HG03064 (cell line): ENCODE measurements around the gene CHPF2.

Experiments
- ATAC-seq: cut with Tn5 transposase; IDR thresholded peaks from one replicate; pipeline ENCODE4 v1.9.1; 2021; ENCODE audit warnings: low read depth; ENCODE audit not compliant: unreplicated experiment

CHPF2 gene

DNA sequence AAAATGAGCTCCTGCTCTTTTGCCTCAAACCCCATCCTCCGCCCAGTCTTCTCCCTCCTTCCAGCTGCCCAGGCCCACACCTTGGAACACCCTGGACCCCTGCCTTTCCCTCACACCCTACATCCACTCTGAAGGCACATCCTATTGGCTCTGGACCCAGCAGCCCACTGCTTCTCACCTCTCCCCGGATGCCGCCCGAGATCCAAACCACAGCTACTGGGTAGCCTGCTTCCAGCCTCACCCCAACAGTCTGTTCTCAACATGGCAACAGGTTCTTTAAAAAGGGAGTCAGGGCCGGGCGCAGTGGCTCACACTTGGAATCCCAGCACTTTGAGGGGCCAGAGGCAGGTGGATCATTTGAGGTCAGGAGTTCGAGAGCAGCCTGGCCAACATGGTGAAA lies 25.7 kb downstream of the CHPF2 start:
- ATAC-seq: no peak

DNA sequence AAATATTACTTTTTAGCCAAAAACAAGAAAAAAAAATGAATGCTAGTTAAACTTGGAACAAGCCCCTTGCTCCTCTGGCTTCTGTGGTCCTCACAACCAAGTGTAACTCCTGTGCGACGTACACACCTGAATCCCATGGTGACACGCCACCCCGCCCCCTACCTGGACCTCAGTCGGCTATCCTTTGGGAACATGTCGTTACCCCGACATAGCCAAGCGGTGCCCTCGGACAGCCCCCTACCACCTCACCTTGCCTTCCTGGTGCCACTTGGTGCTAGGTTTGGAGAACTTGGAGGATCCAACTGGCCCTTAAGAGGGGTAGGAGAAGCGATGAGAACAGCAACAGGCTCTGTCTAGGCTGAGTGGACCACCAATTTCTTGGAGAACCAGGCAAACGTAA lies 28.2 kb downstream of the CHPF2 start:
- no peak for ATAC-seq

DNA sequence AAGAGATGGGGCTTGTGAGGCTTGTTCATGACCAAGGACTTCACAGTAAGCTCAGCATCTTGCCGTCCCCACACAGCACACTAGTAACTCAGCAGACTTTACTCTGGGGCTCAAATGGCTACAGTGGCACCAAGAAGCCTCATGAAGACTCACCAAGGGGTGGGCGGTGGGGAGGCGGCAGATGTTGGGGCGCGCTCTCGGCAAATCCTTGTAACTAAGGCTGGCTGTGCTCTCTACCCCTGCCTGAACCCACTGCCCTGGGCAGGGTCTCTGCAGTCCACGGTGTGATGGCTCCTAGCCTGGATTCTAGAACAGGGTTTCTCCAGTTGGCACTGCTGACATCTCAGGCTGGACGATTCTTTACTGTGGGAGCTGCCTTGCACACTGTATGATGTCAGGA lies 28.6 kb downstream of the CHPF2 start:
- no peak for ATAC-seq

DNA sequence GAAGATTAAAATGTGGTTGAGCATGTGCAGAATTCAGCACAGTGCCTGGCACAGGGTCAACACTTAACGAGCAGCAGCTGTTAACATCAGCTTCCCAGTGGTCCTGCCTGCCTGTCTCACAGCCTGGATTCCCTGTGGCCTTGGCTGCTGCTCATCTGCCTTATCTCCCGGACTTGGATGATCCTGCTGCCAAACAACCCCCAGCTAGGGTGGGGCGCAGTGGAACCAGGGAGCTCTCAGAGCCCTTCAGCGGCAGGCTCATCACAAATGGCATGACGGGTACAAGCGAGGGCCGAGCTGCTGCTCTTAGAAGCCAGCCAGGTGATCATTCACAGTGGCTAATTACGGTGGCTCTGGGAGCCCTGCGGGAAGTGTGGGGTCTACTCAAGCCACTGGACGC lies 29.2 kb downstream of the CHPF2 start:
- ATAC-seq: no peak

DNA sequence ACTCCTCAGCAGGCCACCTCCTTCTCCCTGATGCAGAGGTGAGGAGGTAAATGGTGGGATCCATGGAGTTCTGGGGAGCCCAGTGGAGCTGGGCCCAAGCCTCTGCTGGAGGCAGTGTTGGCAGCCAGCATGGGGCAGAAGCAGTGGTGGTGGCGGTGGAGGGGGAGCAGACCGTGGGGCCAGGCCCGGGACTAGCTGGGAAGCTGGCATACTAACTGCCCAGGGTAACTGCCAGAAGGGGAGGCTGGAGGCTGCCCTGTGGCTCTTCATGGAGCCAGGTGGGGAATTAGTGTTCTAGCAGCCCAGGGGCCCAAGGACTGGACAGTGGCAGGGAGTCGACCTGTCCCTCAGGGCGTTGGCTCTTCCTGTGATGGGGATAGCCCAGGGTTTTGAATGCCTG lies 32.3 kb downstream of the CHPF2 start:
- ATAC-seq: no peak

DNA sequence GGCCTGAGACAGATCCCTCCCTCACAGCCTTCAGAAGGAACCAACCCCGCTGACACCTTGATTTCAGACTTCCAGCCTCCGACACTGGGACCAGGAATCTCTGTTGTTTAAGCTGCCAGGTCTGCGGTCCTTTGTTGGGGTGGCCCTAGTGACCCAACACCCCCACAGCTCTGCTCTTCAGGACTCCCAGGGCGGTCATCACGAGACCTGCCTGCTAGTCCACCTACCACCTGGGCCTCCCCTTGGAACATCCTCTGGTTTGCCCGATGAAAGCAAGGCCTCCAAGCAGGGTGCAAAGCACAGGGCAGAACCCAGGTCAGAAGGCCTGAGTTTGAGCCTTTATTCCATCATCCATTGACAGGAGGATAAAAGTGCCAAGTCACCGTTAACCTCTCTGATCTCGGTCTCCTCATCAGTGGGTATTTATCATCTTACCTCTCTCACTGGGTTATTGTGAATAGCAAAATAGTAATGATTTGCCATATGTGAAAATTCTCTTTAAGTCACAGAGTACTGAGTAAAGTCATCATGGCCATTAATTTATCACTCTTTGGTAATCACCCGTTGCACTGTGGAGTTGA lies 33.2 kb downstream of the CHPF2 start:
- ATAC-seq: no peak

DNA sequence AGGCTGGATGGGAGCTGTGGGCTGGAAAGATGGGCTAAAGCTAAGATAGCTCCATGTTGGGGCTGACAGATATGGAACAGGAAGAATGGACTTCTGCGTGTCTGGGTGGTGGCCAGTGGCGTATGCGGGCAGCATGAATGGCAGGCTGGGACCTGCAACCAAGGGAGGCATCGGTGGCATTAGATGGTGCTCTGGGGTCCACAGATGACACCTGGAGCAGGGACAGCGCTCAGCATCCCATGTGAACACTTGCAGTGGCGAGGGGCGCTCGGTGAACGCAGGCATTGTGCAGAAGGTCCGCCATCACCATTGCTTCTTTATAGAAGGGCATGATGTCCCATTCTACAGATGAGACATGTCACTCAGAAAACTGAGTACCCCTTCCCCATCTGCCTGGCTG lies 37.2 kb downstream of the CHPF2 start:
- no peak for ATAC-seq

DNA sequence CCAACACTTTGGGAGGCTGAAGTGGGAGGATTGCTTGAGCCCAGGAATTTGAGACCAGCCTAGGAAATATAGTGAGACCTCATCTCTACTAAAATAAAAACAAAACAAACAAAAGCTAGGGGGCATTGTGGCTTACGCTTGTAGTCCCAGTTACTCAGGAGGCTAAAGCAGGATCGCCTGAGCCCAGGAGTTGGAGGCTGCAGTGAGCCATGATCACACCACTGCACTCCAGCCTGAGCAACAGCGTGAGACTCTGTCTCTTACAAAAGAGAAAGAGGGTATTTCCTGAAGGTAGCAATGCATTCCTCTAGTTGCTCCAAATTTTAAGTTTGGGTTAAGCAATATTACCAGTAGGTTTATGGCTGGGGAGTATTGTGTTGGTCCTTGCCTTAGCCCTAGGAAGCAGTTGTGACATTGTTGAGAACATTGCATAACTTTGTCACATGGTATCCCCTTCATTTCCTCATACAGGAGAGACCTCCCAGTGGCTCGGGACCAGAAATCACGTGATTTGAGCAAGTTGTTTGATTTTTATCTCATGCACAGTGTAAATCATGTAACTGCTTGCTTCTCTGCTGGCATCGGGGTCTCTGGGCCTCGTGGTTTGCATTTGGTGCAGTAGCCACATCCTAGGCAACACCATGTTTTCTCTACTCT lies 39.5 kb downstream of the CHPF2 start:
- ATAC-seq: no peak

DNA sequence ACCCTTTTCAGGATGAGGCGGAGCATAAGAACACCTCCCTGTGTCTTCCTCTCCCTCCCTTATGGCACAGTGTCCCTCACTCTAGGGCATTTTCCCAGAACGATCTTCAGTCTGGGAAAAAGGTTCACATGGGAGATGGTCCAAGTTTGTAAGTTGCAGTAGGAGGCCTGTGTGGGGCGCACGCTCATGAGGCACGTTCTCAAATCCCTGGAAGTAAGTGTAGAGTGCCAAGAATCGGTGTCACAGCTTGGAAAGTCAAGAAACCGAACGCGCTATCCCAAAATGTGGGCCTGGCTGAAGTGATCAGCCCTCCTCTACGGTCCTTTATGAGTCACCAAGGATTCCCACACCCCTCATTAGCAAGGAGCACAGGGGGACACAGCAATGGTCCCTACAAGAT lies 40.1 kb downstream of the CHPF2 start:
- ATAC-seq: no peak

DNA sequence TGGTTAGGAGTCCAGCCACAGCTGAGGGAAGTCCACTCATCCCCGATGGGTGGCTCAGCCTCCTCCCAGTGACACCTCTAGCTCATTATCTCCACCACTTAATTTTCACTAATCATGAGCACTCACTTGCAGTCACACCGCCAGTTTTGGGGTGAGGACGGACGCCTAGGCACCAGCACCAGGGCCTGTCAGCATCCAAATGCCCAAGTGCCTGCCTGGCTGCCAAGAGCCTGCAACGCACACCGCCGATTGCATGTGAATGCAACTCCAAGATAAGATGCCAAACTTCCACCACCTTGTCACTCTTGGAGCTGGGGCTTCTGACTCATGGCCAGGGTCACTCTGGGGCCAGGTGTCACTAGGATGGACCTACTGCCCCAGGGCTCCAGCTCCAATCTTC lies 40.6 kb downstream of the CHPF2 start:
- no peak for ATAC-seq

DNA sequence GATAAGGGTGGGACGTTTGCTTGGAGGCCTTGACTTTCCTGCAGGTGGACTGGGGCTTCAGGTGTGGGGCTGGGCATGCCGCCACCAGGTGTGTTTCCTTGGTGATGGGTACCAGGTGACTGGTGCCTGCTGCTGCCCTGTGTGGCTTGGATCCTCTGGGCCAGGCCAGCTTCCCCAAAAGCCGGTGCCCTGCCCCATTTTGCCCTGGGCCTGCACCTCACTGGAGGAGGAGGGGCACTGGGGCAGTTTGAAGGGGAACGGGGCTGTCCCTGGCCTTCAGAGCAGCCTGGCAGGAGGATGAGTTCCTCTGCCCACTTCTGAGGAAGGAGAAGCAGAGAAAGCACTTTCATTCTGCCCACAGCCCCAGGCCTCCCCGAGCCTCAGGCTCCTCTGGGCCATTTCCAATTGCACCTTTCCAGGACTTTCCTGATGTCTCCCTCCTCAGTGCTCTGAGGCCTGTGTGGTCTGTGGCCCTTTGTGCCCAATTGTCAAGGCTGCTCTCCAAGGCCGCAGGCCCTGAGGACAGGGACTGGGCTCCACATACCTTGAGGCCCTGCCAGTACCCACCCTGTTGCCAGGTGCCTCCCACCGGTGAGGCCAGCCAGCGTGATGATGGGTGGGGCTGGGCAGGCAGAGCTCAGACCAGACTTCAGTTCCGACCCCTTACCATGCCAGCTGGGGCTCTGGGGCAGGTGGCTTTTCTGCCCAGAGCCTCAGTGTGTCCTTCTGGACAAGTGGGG lies 41.5 kb downstream of the CHPF2 start:
- no peak for ATAC-seq

DNA sequence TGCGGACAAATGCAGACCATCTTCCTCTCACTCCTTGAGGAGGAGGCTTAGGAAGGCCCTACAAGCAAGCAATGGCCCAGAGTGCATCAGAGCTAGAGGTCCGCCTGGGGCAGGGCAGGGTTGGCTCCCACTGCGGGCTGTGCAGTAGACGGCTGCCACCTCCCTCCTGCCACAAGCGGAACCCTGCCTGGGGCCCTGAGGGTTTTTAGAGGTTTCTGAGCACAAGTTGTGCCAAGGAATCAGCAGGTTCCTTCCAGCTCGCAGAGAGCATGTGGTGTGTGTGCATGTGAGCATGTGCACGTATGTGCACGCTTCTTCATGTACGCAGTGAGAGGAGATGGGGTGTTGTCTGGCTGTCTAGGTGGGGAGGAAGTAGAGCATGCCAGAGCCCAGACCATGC lies 42.1 kb downstream of the CHPF2 start:
- ATAC-seq: no peak

DNA sequence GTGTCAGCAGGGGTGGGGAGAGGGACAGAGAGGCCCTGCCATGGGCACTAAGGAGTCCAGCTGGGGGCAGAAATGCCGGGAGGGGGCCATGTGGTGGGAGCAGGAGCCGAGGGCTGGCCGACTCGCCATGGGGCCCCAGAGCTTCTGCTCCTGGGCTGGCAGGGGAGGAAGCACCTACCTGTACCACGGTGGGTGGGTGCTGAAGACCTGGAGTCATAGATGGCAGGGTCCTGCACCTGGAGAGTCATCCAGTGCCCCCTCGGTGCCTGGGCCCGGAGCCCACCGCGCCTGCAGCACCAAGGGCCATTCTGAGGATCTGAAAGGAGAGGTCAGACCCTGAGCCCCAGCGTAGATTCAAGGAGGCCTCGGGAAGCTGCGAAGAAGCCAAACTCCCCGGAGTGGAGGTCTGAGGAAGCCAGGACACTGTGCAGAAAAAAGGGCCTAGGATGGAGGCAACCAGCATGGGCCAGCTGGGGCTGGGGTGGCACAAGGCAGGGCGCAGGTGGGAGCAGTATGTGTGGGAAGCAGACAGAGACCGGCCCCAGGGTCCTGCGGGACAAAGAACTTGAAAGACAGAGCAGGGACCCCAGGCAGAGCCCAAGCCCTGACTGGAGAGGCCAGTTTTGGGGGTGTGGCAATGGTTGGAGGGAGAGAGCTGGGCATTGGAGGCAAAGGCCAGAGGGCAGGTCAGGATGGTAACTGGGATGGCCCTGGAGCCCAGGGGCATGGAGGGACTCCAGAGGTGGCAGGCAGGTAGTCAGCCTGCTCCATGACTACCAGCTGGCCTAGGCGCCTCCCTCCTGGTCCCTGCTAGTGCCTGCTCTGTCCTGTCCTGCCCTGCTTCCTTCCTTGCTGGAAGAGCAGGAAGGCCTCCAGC lies 42.9 kb downstream of the CHPF2 start:
- ATAC-seq: no peak

DNA sequence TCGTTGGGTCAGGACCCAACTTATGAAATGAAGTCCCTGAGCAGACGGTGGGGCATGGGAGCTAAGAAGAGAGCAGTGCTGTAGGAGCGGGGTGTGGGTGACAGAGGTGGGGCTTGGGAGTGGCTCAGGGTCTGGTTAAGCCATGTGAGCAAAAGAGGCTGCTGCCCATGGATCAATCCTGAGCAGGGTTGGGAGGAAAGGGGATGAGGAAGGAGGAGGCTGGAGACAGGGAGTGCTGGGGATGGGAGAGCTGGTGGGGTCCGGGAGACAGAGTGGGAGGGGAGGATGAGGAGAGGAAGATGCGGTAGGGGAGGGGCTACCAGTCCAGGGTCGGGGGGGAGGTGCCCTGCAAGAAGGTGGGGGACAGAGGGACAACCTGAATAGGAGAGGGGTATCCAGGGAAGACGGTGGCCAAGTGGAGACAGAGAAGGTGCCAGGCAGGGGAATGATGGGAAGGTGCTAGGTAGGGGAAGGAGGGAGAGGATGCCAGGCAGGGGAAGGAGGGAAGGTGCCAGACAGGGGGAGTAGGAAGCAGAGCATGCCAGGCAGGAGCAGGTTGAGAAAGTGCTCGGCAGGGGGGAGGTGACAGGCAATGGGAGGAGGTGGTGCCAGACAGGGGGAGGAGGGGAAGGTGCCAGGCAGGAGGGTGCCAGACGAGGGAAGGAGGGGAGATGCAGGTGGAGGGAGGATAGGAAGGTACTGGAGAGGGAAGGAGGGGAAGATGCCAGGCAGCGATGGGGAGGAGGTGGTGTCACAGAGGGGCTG lies 43.7 kb downstream of the CHPF2 start:
- no peak for ATAC-seq

DNA sequence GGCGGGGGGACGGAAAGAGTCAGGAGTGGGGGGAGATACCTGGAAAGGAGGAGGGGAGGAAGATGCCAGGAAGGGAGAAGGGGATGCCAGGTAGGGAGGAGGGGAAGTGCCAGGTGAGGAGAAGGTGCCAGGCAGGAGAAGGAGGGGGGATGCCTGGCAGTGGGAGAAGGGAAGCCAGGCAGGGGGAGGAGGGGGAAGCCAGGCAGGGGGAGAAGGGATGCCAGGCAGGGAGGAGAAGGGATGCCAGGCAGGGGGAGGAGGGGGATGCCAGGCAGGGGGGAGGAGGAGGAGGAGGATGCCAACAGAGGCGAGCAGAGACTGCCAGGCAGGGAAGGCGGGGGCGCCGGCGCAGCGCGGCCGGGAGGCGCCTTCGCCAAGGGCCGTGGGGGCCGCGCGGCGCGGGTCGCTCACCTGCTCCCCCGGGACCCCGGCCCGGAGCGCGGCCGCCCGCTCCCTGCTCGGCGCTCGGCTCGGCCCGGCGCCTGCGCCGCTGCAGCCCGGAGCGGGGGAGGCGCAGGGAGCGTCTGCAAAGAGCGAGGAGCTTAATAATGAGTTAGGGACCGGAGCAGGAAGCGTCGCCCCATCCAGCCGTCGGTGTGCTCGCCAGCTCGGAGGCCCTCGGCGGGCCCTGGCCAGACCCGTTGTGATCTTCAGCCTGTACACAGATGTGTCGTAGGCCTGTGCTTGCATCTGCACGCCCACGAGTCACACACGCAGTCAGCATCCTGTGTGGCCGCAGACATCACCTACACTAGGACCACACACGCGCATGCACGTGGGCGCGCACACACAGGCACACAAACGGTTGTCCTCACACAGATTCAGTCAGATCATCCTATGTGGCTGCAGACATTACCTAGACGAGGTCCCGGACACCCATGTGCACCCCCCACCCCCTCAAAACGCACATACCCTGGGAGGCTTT lies 44.6 kb downstream of the CHPF2 start:
- no peak for ATAC-seq

DNA sequence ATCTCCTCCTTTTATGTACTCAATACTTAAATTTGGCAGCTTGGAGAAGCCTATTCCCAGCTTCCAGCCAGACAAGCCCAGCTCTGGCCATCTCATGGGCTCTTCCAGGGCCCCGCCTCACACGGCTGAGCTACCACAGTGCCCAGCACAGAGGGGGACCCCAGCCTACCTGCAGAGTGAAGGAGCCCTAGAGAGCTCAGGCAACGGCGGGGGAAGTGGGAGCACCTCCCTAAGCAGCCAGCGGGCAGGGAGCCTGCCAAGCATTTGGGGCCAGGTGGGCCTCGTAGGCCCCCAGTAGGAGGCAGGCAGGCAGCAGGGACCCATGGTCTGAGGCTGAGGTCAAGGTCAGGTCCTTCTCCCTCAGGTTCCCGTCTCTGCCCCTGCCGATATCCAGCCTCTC lies 45.3 kb downstream of the CHPF2 start:
- ATAC-seq: no peak

DNA sequence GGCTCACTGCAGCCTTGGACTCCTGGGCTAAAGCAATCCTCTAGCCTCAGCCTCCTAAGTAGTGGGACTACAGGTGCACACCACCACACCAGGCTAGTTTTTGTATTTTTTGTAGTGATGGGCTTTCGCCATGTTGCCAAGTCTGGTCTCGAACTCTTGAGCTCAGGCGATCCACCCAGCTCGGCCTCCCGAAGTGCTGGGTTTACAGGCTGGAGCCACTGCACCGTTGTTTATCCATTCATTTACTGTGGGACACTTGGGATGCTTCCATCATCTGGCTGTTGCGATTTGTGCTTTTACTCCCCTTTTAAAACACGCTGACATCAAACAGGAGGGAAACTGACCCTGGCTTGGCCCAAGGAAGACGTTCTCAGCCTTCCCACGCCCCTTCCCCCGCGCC lies 46.7 kb downstream of the CHPF2 start:
- no peak for ATAC-seq

DNA sequence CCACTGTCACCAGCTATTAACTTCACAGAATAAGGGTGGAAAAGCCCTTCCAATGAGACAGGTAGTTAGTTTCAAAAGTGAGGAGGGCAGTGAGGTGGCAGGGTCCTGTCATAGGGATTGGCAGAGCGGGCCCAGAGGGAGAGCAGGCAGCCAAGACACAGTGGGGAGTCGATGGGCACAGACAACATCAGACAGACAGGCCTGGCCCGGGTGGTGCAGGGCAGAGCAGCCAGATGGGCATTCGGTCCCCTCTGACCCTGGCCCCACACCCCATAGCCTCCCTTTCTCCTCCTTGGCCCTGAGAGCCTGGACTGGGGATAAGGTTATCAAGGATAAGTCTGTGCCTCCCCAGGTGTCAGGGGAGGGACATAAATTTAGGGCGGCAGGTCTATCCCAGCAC lies 47.6 kb downstream of the CHPF2 start:
- no peak for ATAC-seq

DNA sequence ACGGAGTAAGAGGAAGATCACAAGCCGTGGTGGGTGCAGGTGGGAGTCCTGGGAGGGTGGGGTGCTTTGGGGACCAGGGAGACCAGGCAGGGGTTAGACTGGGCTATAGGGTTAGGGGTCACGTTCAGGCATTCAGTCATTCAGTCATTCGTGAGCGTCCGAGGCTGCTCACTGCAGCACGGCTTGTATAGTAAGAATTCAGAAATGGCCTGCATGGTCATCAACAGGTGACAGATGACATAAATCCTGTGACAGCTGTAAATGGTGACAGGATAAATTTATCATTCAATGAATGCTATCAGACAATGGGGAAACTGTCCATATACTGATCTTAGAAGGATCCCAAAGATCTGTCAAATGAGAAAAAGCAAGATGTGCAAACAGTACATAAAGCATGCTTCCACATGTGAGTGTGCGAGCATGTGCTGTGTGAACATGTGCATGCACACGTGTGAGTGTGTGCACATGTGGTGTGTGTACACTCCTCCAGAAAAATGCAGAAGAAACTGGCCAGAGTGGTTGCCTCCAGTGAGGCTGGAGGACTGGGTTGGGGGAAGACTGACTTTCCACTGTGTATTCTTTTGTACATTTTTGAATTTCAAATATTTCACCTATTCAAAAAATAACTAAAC lies 48.2 kb downstream of the CHPF2 start:
- no peak for ATAC-seq
